HG02678 (cell line): Measurements from ENCODE around the gene ADAM12.

Experiments used
- ATAC-seq: cut with Tn5 transposase; IDR thresholded peaks from one replicate; pipeline ENCODE4 v1.9.1; 2021; ENCODE audit warnings: mild to moderate bottlenecking, moderate library complexity; ENCODE audit not compliant: unreplicated experiment

The ADAM12 gene

GRCh38 chr10:126218778-126219649, 169.3 kb downstream of the ADAM12 start:
- no peak for ATAC-seq

DNA sequence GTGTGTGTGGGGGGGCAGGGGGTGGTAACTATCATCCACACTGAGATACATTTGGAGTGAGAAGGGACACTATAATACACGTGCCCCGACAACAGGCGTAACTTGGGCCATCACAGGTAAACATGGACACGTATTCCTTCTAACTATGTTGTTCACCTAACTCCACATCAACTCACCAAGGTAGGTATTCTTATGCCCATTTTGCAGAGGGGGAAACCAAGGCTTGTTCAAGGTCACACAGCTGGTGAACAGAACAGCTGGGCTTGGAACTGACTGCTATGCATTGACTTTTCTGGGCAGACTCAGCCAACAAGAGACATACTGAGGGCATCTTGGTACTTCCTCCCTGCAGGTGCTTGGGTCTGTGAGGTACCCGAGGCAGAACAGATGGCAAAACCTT, 170.1 kb downstream of the ADAM12 start:
- ATAC-seq: no peak

- ATAC-seq: no peak
These were observed 171.7 kb downstream of the ADAM12 start for GRCh38 chr10:126216632-126216961.

GRCh38 chr10:126215746-126216631, 172.3 kb downstream of the ADAM12 start:
- ATAC-seq: no peak

GRCh38 chr10:126214679-126215078, 173.6 kb downstream of the ADAM12 start:
- ATAC-seq: no peak

DNA sequence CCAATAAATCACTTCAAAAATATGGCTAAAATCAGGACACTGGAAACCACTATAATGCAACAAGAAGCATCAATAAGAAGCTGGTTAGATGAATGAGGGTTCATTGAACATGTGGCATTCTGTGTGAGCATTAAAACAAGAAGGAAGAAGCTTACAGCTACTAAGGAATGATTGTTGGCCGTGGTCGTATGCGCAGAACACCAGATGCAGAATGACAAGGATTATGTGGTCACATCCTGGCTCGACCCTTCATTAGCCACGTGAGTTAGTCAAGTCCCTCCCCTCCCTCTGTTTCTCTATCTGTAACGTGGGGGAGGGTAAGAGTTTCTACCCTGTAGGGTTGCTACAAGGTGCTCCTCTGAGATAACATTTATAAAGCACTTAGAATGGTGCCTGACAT, 174.3 kb downstream of the ADAM12 start:
- no peak for ATAC-seq

- ATAC-seq: no peak
These were observed 175.5 kb downstream of the ADAM12 start for GRCh38 chr10:126212738-126213137.

GRCh38 chr10:126210051-126210651, 178.1 kb downstream of the ADAM12 start:
- ATAC-seq: no peak

- no peak for ATAC-seq
These were observed 178.8 kb downstream of the ADAM12 start for GRCh38 chr10:126209451-126209850.

DNA sequence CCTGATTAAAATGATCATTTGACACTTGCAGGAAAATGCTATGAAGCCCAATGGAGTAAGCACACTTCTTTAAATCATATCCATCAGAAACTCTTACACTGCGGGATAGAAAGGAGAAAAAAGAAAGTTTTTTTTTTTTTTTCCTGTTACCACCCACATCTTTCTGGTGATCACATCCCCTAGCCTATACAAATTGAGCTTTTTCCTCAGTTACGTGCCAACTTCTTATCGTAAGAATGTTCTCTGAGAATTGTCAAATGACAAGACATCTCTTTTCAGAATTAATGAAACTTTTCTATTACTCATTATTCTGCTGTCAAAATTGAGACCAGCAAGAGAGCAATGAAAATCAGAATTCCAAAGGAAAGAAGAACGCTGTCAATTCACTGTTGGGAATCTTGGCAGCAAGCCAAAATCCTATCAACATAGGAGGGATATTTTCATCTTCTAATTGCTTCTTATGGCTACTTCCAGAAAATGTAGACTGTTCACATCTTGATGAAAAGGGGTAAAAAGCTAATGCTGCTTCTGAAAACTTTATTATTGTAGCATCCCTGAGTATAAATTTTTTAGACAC, 179.5 kb downstream of the ADAM12 start:
- ATAC-seq: no peak

- no peak for ATAC-seq
These were observed 180.4 kb downstream of the ADAM12 start for GRCh38 chr10:126207851-126208250.

DNA sequence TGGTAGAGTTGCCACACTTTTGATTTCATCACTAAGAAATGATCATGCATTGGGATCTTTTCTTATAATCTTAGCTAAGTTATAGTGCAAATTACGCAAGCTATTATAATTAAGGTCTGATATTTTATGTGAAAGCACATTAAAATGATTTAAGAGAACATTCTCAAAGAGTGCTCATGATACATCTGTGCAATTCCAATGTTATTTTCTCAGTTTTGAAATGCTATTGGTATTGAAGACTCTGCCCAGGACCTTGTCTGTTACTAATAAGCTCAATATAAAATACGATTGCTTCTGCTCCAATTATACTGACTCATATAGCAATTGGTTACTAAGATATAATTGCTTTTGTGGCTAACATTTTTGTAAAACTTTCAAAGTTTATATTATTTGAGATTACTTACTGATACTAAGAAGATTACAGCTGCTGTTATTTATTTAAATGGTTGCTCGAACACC, 180.9 kb downstream of the ADAM12 start:
- no peak for ATAC-seq

- ATAC-seq: no peak
These were observed 182.6 kb downstream of the ADAM12 start for GRCh38 chr10:126205486-126206205.

DNA sequence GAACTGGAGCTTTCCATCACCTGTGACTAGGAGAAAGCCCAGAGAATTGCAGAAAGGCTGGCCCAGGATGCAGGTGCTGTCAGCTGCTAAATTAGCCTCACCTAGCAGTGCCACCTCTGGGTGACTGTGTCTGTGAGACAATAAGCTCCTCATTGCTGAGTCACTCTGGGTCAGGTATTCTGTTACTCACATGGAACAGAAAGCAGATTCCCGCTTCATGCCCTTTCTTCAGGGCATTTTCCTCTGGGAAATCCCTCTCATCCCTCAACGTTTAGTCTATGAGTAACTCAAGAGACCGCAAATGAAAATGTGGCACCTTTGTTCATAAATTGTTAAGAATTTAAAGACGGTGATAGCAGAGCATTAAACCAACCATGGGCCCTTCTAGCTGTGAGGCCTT, 184.0 kb downstream of the ADAM12 start:
- no peak for ATAC-seq

GRCh38 chr10:126203746-126204145, 184.5 kb downstream of the ADAM12 start:
- ATAC-seq: no peak

- ATAC-seq: no peak
These were observed 186.7 kb downstream of the ADAM12 start for GRCh38 chr10:126201603-126202002.

- ATAC-seq: no peak
These were observed 188.9 kb downstream of the ADAM12 start for GRCh38 chr10:126199221-126199998.

DNA sequence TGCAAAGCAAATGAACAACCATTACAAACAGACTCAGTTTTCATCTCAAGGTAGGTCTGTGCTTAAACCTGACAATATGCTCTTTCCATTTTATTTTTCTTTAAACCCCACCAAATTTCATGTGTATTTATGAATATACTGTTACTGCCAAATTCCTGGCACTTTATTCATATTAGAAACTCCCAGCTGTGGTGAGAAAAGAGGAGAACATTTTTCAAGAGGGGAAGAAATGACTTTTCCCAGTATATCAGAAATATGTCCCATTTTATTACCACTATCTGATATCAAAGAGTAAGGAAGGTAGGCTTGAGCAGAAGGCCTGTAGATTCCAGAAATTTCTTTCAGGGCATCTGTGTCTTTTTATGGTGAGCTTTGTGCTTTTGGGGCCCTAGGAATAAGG, 189.6 kb downstream of the ADAM12 start:
- ATAC-seq: no peak

- no peak for ATAC-seq
These were observed 191.2 kb downstream of the ADAM12 start for GRCh38 chr10:126197036-126197543.
